Measurements from ENCODE around the gene TTC22. TPM values are rescaled to one million over a fixed set of nuclear protein-coding genes. Genes with fewer than 3 reads are reported as not detected.

TTC22 gene
- total RNA-seq, result 6.8 and 27.6 TPM in 2 replicates

GRCh38 chr1:54800899-54801759, at the start of gene TTC22:
Gene TTC22, minus strand, starts transcription at chr1:54801323. Its CDS starts 160 bp downstream, at chr1:54801163.

GRCh38 chr1:54764133-54764921, 36.8 kb downstream of the TTC22 start, which contains the start of gene PARS2:
Gene PARS2, minus strand, starts transcription at chr1:54764523. Its CDS starts 5,362 bp downstream, at chr1:54759161.

Other genes starting within 250 kb of the TTC22 start
- not detected in 2 replicates for gene FAM151A, start 177.8 kb downstream of the TTC22 start, total RNA-seq
- 0.36 TPM in 1 of 2 replicates, not detected in the other for gene MROH7, start 159.5 kb downstream of the TTC22 start, total RNA-seq
- 29.3 and 32.8 TPM in 2 replicates for gene TTC4, start 85.5 kb downstream of the TTC22 start, total RNA-seq
- gene PARS2, start 36.8 kb downstream of the TTC22 start, total RNA-seq, result 5.5 and 6.7 TPM in 2 replicates
- 116 and 550 TPM in 2 replicates for gene DHCR24, start 85.9 kb upstream of the TTC22 start, total RNA-seq
- 0.68 and 4.0 TPM in 2 replicates for gene TMEM61, start 179.3 kb upstream of the TTC22 start, total RNA-seq
- gene BSND, start 197.6 kb upstream of the TTC22 start, total RNA-seq, result under 0.01 TPM in 2 replicates
- 11.7 and 37.3 TPM in 2 replicates for gene PCSK9, start 238.2 kb upstream of the TTC22 start, total RNA-seq